ENCODE data around the gene CEBPZ. TPM values are rescaled to one million over a fixed set of nuclear protein-coding genes. Genes with fewer than 3 reads are reported as not detected.
"Not testable (repeated sequence)": the region's sequence is repeated elsewhere in the genome, so short reads cannot be mapped to it uniquely, and the experiment has no call there.

The CEBPZ gene
- total and polyA plus RNA-seq, 4 donors = 44.3 to 69.5 (median 48.9) TPM

DNA sequence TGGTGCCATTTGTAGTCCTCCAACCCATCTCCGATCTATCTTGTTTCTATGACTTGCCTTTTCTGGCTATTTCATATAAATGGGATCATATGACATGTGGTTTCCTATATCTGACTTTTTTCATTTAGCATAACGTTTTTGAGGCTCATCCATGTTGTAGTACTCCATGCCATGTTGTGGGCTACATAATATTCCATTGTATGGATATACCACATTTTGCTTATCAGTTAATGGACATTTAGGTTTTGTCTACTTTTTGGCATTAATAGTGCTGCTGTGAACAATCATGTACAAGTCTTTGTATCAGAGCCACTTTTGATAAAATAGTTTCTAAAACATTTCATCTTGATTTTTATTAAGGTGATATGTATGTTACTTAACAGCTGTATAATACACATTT, 27.7 kb downstream of the CEBPZ start:
- Histone ChIP-seq H3K36me3 (ENCODE audit: control insufficient read depth, insufficient read depth, low read length) (peaks cover 29% of the 10 kb centered on the region), H3K9me3 (ENCODE audit: control insufficient read depth, insufficient read depth, low read length) (peaks cover 19% of the 10 kb centered on the region)

DNA sequence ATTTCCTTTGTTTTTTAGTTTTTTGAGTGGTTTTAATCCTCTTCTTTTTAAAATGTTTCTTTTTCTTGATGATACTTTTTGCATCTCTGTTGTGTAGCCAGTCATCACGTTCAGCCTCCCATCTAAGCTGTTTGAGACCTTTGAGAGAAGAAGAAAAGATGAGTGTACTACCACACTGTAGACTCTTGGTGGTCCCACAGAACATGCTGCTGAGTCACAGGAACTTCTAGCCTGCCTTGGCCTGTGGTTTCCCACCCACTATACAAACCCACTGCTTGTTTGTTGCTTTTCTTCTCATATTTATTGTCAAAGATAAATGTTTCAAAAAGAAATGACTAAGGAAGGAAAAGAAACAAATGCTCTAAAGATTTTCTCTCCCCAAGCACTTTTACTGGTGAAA, 29.6 kb downstream of the CEBPZ start:
- peaks cover 12% of the 10 kb centered on the region for H3K4me1 ChIP-seq (ENCODE audit: control insufficient read depth, insufficient read depth, low read length)
- H3K27ac ChIP-seq (ENCODE audit: low read depth, low read length) = no peak overlapping the region
- peaks cover 13% of the 10 kb centered on the region for H3K9me3 ChIP-seq (ENCODE audit: control insufficient read depth, insufficient read depth, low read length)
- WGBS (ENCODE audit: insufficient coverage) = no CpG with 5 or more reads among the region's 1 CpG
- H3K4me3 ChIP-seq (ENCODE audit: low read depth, low read length) = no peak overlapping the region
- DNase-seq (ENCODE audit: low read depth in 4 of 6, low spot score in 6 of 6) = no peak
- peaks cover 29% of the 10 kb centered on the region for H3K36me3 ChIP-seq (ENCODE audit: control insufficient read depth, insufficient read depth, low read length)
- no peaks in the 10 kb centered on the region for H3K27me3 ChIP-seq (ENCODE audit: control insufficient read depth, insufficient read depth, low read length)

More for the DNA sequence above, 27.7 kb downstream of the CEBPZ start:
- Histone ChIP-seq H3K4me1 (ENCODE audit: control insufficient read depth, insufficient read depth, low read length) (no peaks in the 10 kb centered on the region), H3K4me3 (ENCODE audit: low read depth, low read length) (no peak overlapping the region), H3K27ac (ENCODE audit: low read depth, low read length) (no peak overlapping the region), H3K27me3 (ENCODE audit: control insufficient read depth, insufficient read depth, low read length) (no peaks in the 10 kb centered on the region)
- no peak for DNase-seq (ENCODE audit: low read depth in 4 of 6, low spot score in 6 of 6)
- WGBS (ENCODE audit: insufficient coverage) = no CpG with 5 or more reads among the region's 2 CpGs

DNA sequence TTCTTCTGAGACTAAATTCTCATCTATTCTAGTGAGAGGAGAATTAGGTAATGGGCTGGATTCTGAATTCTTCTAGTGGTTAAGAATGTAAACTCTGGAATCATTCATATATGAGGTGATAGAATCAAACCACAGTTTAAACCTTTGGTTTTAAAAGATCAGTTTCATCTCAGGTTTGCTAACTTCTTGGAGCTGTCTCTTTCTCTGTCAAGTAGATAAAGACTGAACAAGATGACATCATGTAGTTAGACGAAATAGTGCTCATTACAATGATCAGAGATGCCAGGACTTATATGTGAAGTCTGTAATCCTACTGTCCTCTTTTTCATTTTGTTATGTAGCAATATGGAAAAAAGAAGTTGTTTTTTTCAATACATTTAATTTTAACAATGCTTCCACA, 30.2 kb downstream of the CEBPZ start:
- no peak overlapping the region for H3K27ac ChIP-seq (ENCODE audit: low read depth, low read length)
- no CpG with 5 or more reads among the region's 1 CpG for WGBS (ENCODE audit: insufficient coverage)
- peaks cover 24% of the 10 kb centered on the region for H3K36me3 ChIP-seq (ENCODE audit: control insufficient read depth, insufficient read depth, low read length)
- H3K4me3 ChIP-seq (ENCODE audit: low read depth, low read length) = no peak overlapping the region
- peaks cover 13% of the 10 kb centered on the region for H3K4me1 ChIP-seq (ENCODE audit: control insufficient read depth, insufficient read depth, low read length)
- H3K9me3 ChIP-seq (ENCODE audit: control insufficient read depth, insufficient read depth, low read length) = peaks cover 13% of the 10 kb centered on the region
- no peaks in the 10 kb centered on the region for H3K27me3 ChIP-seq (ENCODE audit: control insufficient read depth, insufficient read depth, low read length)
- no peak for DNase-seq (ENCODE audit: low read depth in 4 of 6, low spot score in 6 of 6)

DNA sequence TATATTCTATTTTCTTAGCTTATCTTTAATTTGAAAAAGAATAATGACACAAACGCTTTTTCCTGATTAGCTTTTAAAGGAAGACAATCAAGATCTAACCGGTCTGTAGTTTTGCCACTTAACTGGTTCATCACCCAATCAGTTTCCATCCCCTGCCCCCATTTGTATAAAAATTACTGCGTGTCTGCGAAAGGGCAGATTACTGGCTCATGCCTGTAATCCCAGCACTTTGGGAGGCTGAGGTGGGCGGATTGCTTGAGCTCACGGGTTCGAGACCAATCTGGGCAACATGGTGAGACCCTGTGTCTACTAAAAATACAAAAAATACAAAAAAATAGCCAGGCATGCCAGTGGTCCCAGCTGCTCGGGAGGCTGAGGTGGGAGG, 32.7 kb downstream of the CEBPZ start:
- DNase-seq (ENCODE audit: low read depth in 4 of 6, low spot score in 6 of 6) = no peak
- no peak overlapping the region for H3K4me3 ChIP-seq (ENCODE audit: low read depth, low read length)
- H3K36me3 ChIP-seq (ENCODE audit: control insufficient read depth, insufficient read depth, low read length) = peaks cover 11% of the 10 kb centered on the region
- no peaks in the 10 kb centered on the region for H3K27me3 ChIP-seq (ENCODE audit: control insufficient read depth, insufficient read depth, low read length)
- 75% methylated on average over 2 of the region's 8 CpGs for WGBS (ENCODE audit: insufficient coverage)
- peaks cover 6% of the 10 kb centered on the region for H3K9me3 ChIP-seq (ENCODE audit: control insufficient read depth, insufficient read depth, low read length)
- peaks cover 19% of the 10 kb centered on the region for H3K4me1 ChIP-seq (ENCODE audit: control insufficient read depth, insufficient read depth, low read length)
- no peak overlapping the region for H3K27ac ChIP-seq (ENCODE audit: low read depth, low read length)

DNA sequence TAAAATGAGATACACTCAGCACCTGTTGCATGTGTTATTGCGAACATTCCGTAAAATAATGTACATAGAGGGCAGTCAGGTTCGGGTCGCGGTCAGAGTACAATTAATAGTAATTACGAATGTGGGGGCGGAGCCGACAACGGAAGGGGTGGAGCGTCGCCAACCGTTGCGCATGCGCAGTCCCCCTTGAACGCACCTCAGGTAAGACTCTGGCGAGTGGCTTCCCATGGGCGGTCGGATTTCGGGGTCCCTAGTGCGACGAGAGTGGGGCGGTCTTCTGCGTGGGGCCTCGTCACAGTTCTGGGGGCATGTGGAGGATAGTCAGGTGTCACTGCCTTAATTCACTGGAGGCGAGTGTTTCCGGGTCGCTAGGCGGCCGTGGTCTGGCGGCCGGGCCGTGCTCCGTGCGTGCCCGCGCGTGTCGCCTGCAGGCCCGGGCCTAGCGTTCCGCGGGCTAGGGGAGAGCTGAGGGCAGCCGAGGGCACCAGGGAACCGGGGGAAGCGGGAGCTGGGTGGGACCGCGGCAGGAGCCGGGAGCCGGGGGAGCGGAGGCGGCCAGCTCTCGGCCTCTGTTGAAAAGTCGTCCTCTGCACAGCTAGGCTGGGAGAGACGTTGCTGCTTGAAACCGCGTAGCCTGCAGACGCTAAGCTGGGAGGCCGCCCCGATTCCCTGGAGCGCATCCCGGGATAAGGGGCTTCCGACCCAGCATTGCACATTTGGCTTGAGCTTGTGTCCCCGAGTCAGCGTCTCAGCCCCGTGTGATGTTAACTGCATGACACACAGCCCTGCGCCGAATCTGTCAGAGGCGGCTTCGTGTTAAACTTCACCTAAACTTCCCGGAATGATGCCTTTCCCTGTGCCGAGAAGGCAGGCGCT, 34.8 kb downstream of the CEBPZ start, which contains the start of gene CEBPZOS:
CEBPZOS (plus strand) TSS at position 177 of the 876 bp plus-strand sequence. CDS start 3,209 bp downstream, outside the sequence.
- Histone ChIP-seq H3K4me1 (ENCODE audit: control insufficient read depth, insufficient read depth, low read length) (peaks cover 19% of the 10 kb centered on the region), H3K9me3 (ENCODE audit: control insufficient read depth, insufficient read depth, low read length) (no peaks in the 10 kb centered on the region), H3K27me3 (ENCODE audit: control insufficient read depth, insufficient read depth, low read length) (no peaks in the 10 kb centered on the region), H3K27ac (ENCODE audit: low read depth, low read length) (peak within 1 kb of the TSS; percentile 83), H3K4me3 (ENCODE audit: low read depth, low read length) (peak within 1 kb of the TSS; percentile 80), H3K36me3 (ENCODE audit: control insufficient read depth, insufficient read depth, low read length) (peaks cover 4% of the 10 kb centered on the region)
- under 1% methylated on average over 71 of the region's 72 CpGs for WGBS (ENCODE audit: insufficient coverage)
- DNase-seq (ENCODE audit: low read depth in 4 of 6, low spot score in 6 of 6) = peak; percentile 75 to 96 (median 84)

DNA sequence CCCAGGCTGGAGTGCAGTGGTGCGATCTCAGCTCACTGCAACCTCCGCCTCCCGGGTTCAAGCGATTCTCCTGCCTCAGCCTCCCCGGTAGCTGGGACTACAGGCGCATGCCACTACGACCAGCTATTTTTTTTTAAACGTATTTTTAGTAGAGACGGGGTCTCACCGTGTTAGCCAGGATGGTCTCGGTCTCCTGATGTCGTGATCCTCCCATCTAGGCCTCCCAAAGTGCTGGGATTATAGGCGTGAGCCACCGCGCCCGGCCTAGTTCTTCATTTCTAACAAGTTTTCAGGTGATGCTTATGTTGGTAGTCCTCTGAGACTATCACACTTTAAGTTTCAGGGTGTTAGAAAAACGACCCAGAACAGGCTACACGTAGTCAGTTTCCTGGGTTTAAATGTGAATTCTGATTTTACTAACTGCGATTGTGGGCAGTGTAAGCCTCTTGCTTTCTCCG, 35.5 kb downstream of the CEBPZ start:
- not testable (repeated sequence) for H3K9me3 ChIP-seq (ENCODE audit: control insufficient read depth, insufficient read depth, low read length); H3K36me3 ChIP-seq (ENCODE audit: control insufficient read depth, insufficient read depth, low read length); H3K27me3 ChIP-seq (ENCODE audit: control insufficient read depth, insufficient read depth, low read length); DNase-seq (ENCODE audit: low read depth in 4 of 6, low spot score in 6 of 6)
- H3K4me3 ChIP-seq (ENCODE audit: low read depth, low read length) = peak overlapping the region; percentile 80
- whole genome bisulfite sequencing (ENCODE audit: insufficient coverage) = 77% methylated on average over 9 of the region's 20 CpGs
- peak overlapping the region; percentile 83 for H3K27ac ChIP-seq (ENCODE audit: low read depth, low read length)
- H3K4me1 ChIP-seq (ENCODE audit: control insufficient read depth, insufficient read depth, low read length) = peaks cover 19% of the 10 kb centered on the region

DNA sequence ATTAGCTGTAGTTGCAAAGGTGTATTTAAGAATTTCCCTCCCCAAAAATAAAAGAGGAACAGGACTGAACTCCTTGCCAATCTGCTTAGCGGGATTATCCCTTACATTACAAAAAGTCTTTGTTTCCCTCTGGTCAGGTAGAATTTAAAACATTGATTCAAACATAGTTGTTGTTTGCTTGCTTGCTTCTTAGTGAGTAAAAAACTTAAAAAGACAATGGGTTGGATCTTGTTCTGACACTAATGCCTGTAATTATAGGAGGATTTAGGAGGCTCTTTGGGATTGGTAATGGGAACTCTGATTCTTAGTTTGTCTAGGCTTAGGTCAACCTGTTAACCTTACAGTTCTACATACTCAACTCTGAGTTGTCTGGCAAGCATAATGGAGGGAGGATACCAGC, 38.8 kb downstream of the CEBPZ start:
- Histone ChIP-seq H3K4me1 (ENCODE audit: control insufficient read depth, insufficient read depth, low read length) (peaks cover 14% of the 10 kb centered on the region), H3K9me3 (ENCODE audit: control insufficient read depth, insufficient read depth, low read length) (no peaks in the 10 kb centered on the region), H3K4me3 (ENCODE audit: low read depth, low read length) (no peak overlapping the region), H3K36me3 (ENCODE audit: control insufficient read depth, insufficient read depth, low read length) (no peaks in the 10 kb centered on the region), H3K27ac (ENCODE audit: low read depth, low read length) (no peak overlapping the region), H3K27me3 (ENCODE audit: control insufficient read depth, insufficient read depth, low read length) (no peaks in the 10 kb centered on the region)
- no CpG with 5 or more reads among the region's 1 CpG for WGBS (ENCODE audit: insufficient coverage)
- no peak for DNase-seq (ENCODE audit: low read depth in 4 of 6, low spot score in 6 of 6)

DNA sequence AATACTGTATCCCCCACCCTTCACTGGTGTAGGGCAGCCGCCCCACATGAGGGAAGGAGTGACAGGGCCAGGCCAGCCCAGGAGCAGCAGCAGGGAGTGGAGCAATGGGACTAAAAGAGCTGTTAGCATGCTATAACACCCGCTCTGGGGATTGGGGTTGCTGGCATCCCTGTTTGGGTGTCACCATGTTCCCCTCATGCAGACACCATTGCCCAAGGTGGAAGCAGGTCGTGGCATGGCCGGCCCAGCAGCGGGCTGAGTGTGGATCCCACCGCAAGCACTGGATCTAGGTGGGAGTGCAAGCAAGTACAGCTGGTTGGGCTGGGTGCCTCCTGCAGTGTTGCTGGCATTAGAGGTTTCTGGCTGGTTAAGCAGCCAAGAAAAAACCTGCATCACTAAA, 39.6 kb downstream of the CEBPZ start:
- 79% methylated on average over 5 of the region's 6 CpGs for WGBS (ENCODE audit: insufficient coverage)
- no peak for DNase-seq (ENCODE audit: low read depth in 4 of 6, low spot score in 6 of 6)
- H3K9me3 ChIP-seq (ENCODE audit: control insufficient read depth, insufficient read depth, low read length) = no peaks in the 10 kb centered on the region
- H3K27me3 ChIP-seq (ENCODE audit: control insufficient read depth, insufficient read depth, low read length) = no peaks in the 10 kb centered on the region
- H3K36me3 ChIP-seq (ENCODE audit: control insufficient read depth, insufficient read depth, low read length) = no peaks in the 10 kb centered on the region
- H3K27ac ChIP-seq (ENCODE audit: low read depth, low read length) = no peak overlapping the region
- peaks cover 6% of the 10 kb centered on the region for H3K4me1 ChIP-seq (ENCODE audit: control insufficient read depth, insufficient read depth, low read length)
- H3K4me3 ChIP-seq (ENCODE audit: low read depth, low read length) = no peak overlapping the region

DNA sequence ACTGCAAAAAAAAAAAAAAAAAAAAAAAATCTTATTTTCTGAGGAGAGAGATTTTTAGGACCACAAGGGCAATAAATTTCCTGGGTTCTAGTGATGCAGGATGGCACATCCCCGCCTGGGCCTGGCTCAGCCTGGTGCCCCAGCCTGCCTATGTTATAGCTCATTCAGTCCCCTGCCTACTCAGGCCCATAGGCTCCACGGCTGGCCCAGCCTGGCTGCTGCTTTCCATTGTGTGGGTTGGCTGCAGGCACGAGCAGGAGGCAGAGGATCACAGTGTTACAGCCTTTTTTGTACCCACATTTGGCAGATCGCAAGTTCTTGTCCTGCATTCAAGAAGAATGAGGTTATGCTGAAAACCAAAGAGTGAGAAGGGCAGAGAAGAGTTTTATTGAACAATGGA, 40.1 kb downstream of the CEBPZ start:
- Histone ChIP-seq H3K4me1 (ENCODE audit: control insufficient read depth, insufficient read depth, low read length) (peaks cover 5% of the 10 kb centered on the region), H3K27ac (ENCODE audit: low read depth, low read length) (no peak overlapping the region), H3K36me3 (ENCODE audit: control insufficient read depth, insufficient read depth, low read length) (no peaks in the 10 kb centered on the region), H3K4me3 (ENCODE audit: low read depth, low read length) (no peak overlapping the region), H3K27me3 (ENCODE audit: control insufficient read depth, insufficient read depth, low read length) (no peaks in the 10 kb centered on the region), H3K9me3 (ENCODE audit: control insufficient read depth, insufficient read depth, low read length) (no peaks in the 10 kb centered on the region)
- no peak for DNase-seq (ENCODE audit: low read depth in 4 of 6, low spot score in 6 of 6)
- WGBS (ENCODE audit: insufficient coverage) = 61% methylated on average over 4 of the region's 4 CpGs

DNA sequence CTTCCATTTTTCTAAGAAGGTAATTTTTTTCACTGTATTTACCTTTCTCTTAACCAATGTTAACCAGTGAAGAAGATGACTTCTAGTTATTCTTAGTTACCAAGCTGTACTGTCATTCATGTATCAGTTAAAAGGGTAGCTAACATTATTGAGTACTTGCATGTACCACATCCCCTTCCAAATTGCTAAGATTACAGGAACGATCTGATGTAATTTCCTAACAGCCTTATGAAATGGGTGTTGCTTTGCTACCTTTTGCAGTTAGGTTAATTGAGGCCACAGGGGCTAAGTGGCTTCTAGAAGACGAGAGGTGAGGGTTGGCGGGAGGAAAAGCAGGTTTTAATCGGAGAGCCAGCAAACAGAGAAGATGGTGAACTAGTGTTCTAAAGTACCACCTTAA, 41.1 kb downstream of the CEBPZ start:
- Histone ChIP-seq H3K4me1 (ENCODE audit: control insufficient read depth, insufficient read depth, low read length) (no peaks in the 10 kb centered on the region), H3K27me3 (ENCODE audit: control insufficient read depth, insufficient read depth, low read length) (no peaks in the 10 kb centered on the region), H3K9me3 (ENCODE audit: control insufficient read depth, insufficient read depth, low read length) (no peaks in the 10 kb centered on the region), H3K4me3 (ENCODE audit: low read depth, low read length) (no peak overlapping the region), H3K27ac (ENCODE audit: low read depth, low read length) (no peak overlapping the region), H3K36me3 (ENCODE audit: control insufficient read depth, insufficient read depth, low read length) (no peaks in the 10 kb centered on the region)
- WGBS (ENCODE audit: insufficient coverage) = 93% methylated on average over 3 of the region's 4 CpGs
- no peak for DNase-seq (ENCODE audit: low read depth in 4 of 6, low spot score in 6 of 6)
